Hepatocyte (in vitro differentiated cells): ENCODE data around the gene NEUROG2. TPM values are rescaled to one million over a fixed set of nuclear protein-coding genes. Genes with fewer than 3 reads are reported as not detected.
"Not testable (repeated sequence)": the region's sequence is repeated elsewhere in the genome, so short reads cannot be mapped to it uniquely, and the experiment has no call there.

Source experiments
- DNase-seq: peaks from one replicate; pipeline ENCODE4 v3.0.0-alpha.2; 2016; ENCODE audit warnings: low spot score
- H2AFZ ChIP-seq: fragments of 200-600 bp; sonication (generic); 2 replicates; pipeline ENCODE4 v1.6.0; 2016; ENCODE audit warnings: antibody characterized with exemption, mild to moderate bottlenecking
- H3K27ac ChIP-seq: fragments of 200-600 bp; sonication (generic); 2 replicates; pipeline ENCODE4 v1.5.1; 2016; ENCODE audit warnings: mild to moderate bottlenecking
- H3K27me3 ChIP-seq: fragments of 200-600 bp; sonication (generic); 2 replicates; pipeline ENCODE4 v1.6.1; 2016
- H3K36me3 ChIP-seq: fragments of 200-600 bp; sonication (generic); replicated peaks from 2 replicates; pipeline ENCODE4 v1.5.1; 2016; ENCODE audit warnings: low read depth; ENCODE audit not compliant: insufficient read depth
- H3K4me1 ChIP-seq: fragments of 200-600 bp; sonication (generic); 2 replicates; pipeline ENCODE4 v1.5.1; 2016; ENCODE audit warnings: mild to moderate bottlenecking, moderate library complexity; ENCODE audit not compliant: insufficient read depth
- H3K4me2 ChIP-seq: fragments of 200-600 bp; sonication (generic); 2 replicates; pipeline ENCODE4 v1.6.0; 2016
- H3K4me3 ChIP-seq: fragments of 200-600 bp; sonication (generic); 2 replicates; pipeline ENCODE4 v1.5.1; 2016; ENCODE audit warnings: mild to moderate bottlenecking
- H3K79me2 ChIP-seq: fragments of 200-600 bp; sonication (generic); 2 replicates; pipeline ENCODE4 v1.6.0; 2017; ENCODE audit warnings: mild to moderate bottlenecking
- H3K9me2 ChIP-seq: fragments of 200-600 bp; sonication (generic); replicated peaks from 2 replicates; pipeline ENCODE4 v1.6.0; 2017; ENCODE audit warnings: mild to moderate bottlenecking; ENCODE audit not compliant: insufficient read depth
- H3K9me3 ChIP-seq: fragments of 200-600 bp; sonication (generic); 2 replicates; pipeline ENCODE4 v1.5.1; 2016; ENCODE audit warnings: low read depth, mild to moderate bottlenecking
- H4K20me1 ChIP-seq: fragments of 200-600 bp; sonication (generic); 2 replicates; pipeline ENCODE4 v1.6.0; 2016; ENCODE audit warnings: mild to moderate bottlenecking; ENCODE audit not compliant: insufficient read depth, poor library complexity, severe bottlenecking
- EZH2 ChIP-seq: fragments of 200-600 bp; sonication (generic); IDR thresholded peaks from 2 replicates; pipeline ENCODE4 v1.6.1; 2016; ENCODE audit warnings: antibody characterized with exemption, mild to moderate bottlenecking, borderline replicate concordance
- EZH2phosphoT487 ChIP-seq: fragments of 200-600 bp; sonication (generic); IDR thresholded peaks from one replicate; pipeline ENCODE4 v1.6.1; 2018; ENCODE audit warnings: antibody characterized with exemption, mild to moderate bottlenecking, low read depth, moderate library complexity; ENCODE audit not compliant: unreplicated experiment, severe bottlenecking
- WGBS: methylation state at CpG from one replicate; pipeline ENCODE4 v1.1.6; 2016; ENCODE audit warnings: low lambda C conversion rate; ENCODE audit errors: missing lambda C conversion rate; 5-methylcytosine and 5-hydroxymethylcytosine counted together
- polyA plus RNA-seq: library from polyadenylated mRNA; unstranded; fragments of >200 nt; fragmentation: Nextera tagmentation; extraction: Ambion mirVana; gene quantifications from 2 replicates; pipeline ENCODE4 v1.2.1, GENCODE V29; 2016
- total RNA-seq: library from RNA; depleted of rRNA; stranded (reverse); fragments of >200 nt; gene quantifications from 2 replicates; pipeline ENCODE4 v1.2.3, GENCODE V29; 2014
- TF ChIP-seq, protein P1 (sequence below): fragments of 200-600 bp; sonication (generic); IDR thresholded peaks from 2 replicates; pipeline ENCODE4 v1.5.1; 2016; ENCODE audit warnings: antibody characterized with exemption, mild to moderate bottlenecking; ENCODE audit not compliant: poor library complexity

NEUROG2 gene
- total and polyA plus RNA-seq, 2 experiments from 2014 or later: 0.20 TPM; not detected in 1

DNA sequence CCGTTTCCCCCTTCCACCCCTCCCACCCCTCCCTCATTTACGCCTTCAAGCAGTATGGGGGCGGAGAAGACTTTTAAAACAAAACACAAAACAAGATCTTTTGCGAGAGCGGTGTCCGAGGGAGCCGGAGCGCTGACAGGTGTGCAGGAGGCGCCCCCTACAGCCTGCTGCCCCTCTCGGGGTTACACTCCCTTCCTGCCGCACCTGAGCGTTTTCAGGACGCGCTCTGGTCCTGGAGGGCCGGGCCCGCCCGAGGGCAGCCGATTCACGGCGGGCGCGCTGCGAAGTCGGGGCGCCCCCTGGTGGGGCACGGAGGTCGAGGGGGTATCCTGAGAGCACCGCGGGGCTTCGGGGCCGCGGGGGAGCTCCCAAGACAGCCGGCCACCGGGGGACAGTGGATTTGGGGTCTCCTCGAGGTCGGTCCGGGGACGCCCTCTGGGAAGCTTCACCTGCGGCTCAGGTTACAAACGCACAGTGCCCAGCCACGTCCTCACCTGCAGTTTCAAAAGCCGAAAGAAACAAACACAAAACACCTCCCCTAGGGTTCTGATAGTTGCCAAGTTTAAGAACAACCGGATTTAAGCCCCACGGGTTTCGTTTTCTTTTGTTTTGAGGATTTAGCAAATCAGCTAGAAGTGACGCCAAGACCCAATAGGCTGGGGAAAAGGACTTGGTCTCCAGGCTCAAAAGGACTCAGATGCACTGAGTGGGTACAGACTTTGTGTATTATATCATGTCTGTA is 8.0 kb upstream of the NEUROG2 start:
- H2AFZ ChIP-seq: peak overlapping the region; percentile 59
- no peaks in the 10 kb centered on the region for H3K36me3 ChIP-seq
- no peaks in the 10 kb centered on the region for H3K9me2 ChIP-seq
- no peaks in the 10 kb centered on the region for H4K20me1 ChIP-seq
- peak overlapping the region; percentile 95 for H3K4me2 ChIP-seq
- peaks cover 14% of the 10 kb centered on the region for H3K4me1 ChIP-seq
- TF ChIP-seq, protein P1, sequence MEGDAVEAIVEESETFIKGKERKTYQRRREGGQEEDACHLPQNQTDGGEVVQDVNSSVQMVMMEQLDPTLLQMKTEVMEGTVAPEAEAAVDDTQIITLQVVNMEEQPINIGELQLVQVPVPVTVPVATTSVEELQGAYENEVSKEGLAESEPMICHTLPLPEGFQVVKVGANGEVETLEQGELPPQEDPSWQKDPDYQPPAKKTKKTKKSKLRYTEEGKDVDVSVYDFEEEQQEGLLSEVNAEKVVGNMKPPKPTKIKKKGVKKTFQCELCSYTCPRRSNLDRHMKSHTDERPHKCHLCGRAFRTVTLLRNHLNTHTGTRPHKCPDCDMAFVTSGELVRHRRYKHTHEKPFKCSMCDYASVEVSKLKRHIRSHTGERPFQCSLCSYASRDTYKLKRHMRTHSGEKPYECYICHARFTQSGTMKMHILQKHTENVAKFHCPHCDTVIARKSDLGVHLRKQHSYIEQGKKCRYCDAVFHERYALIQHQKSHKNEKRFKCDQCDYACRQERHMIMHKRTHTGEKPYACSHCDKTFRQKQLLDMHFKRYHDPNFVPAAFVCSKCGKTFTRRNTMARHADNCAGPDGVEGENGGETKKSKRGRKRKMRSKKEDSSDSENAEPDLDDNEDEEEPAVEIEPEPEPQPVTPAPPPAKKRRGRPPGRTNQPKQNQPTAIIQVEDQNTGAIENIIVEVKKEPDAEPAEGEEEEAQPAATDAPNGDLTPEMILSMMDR: peak; percentile 68
- no peak for TF ChIP-seq EZH2phosphoT487
- peak; percentile 84 for DNase-seq
- H3K4me3 ChIP-seq: peak overlapping the region; percentile 65
- under 1% methylated on average over 37 of the region's 46 CpGs for WGBS
- no peaks in the 10 kb centered on the region for H3K79me2 ChIP-seq
- H3K27ac ChIP-seq: no peak overlapping the region
- H3K9me3 ChIP-seq: no peaks in the 10 kb centered on the region
- peaks cover 94% of the 10 kb centered on the region for H3K27me3 ChIP-seq

DNA sequence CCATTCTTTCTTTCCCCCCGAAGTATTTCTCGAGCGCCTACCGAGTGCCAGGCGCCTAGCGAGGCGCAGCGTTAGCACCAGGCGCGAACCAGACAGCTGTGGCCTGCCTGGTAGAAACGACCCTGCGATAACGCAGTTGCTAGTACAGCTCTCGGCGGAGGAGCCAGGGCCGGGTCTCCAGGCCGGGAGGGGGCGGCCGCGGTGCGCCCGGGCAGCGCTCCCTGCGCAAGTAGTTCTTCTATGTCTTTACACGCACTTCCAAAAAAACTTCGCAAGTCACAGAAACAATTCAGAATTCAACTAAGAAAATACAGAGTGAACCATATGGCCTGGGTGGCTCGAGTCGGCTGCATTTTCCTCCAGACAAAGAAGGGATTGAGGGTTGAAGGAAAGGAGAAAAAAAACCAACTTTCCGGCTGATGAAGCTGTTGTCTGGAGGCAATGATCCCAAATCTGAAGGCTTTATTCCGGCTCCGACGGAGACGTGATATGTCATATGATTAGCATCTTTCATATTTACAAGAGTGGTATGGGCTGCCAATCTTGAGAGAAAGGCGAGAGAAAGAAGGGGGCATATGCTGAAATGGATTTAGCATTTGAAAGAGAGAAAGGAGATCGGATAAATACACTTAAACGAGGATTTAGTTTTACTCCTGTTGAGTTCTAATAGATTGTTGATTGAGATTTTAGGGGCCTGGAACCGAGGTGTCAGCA is 7.2 kb upstream of the NEUROG2 start:
- Histone ChIP-seq H3K27me3 (peaks cover 98% of the 10 kb centered on the region), H3K27ac (no peak overlapping the region), H3K79me2 (no peaks in the 10 kb centered on the region), H3K36me3 (no peaks in the 10 kb centered on the region), H3K4me3 (peak overlapping the region; percentile 65), H4K20me1 (no peaks in the 10 kb centered on the region), H3K4me1 (peaks cover 14% of the 10 kb centered on the region), H3K9me2 (no peaks in the 10 kb centered on the region), H2AFZ (peak overlapping the region; percentile 59), H3K4me2 (peak overlapping the region; percentile 95), H3K9me3 (no peaks in the 10 kb centered on the region)
- TF ChIP-seq EZH2phosphoT487: peak; percentile 75
- TF ChIP-seq EZH2: peak; percentile 85
- TF ChIP-seq, protein P1: peak; percentile 21
- peak; percentile 41 for DNase-seq
- WGBS: 4% methylated on average over 37 of the region's 37 CpGs

DNA sequence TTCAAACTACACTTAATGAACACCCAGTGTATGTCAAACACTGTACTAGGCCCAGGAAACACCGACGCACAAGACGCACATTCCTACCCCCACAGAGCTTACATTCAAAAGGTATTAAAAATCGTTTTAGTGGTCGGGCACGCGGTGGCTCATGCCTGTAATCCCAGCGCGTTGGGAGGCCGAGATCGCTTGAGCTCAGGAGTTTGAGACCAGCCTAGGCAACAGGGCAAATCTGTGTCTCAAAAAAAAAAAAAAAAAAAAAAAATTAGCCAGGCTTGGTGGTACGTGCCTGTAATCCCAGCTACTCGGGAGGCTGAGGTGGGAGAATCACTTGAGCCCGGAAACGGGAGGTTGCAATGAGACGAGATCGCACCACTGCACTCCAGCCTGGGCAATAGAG is 6.5 kb upstream of the NEUROG2 start:
- not testable (repeated sequence) for H2AFZ ChIP-seq
- 18% methylated on average over 17 of the region's 17 CpGs for WGBS

More for the DNA sequence above, 6.5 kb upstream of the NEUROG2 start:
- H3K9me2 ChIP-seq, H3K36me3 ChIP-seq, DNase-seq, H3K9me3 ChIP-seq, H3K27ac ChIP-seq, H4K20me1 ChIP-seq, H3K4me3 ChIP-seq, H3K79me2 ChIP-seq: not testable (repeated sequence)
- H3K27me3 ChIP-seq: peaks cover 100% of the 10 kb centered on the region
- peaks cover 14% of the 10 kb centered on the region for H3K4me1 ChIP-seq
- H3K4me2 ChIP-seq: peak overlapping the region; percentile 95
